ENCODE results near the gene CTIF.

CTIF gene

GRCh38 chr18:48879008-48879431 lies 340.2 kb downstream of the CTIF start:
- no peak for DNase-seq

GRCh38 chr18:48880931-48881330 lies 342.1 kb downstream of the CTIF start:
- no peak for DNase-seq

DNA sequence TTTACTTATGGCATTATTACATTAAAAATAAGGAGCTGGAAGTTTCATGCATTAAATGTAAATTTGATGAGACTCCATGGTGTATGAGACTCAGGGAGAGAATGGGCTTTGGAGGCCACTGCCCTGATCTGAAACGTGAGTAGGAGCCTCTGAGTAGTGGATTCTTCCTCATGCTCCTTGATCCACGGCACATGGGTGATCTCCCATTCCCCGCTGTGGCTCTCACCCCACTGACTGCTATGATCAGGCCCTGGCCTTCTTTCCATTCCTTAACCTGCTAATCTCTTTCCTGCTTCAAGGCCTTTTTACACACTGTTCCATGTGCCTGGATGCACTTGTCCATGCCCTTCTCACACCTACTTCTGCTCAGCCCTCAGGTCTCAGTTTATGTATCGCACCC lies 343.5 kb downstream of the CTIF start:
- no peak for DNase-seq

DNA sequence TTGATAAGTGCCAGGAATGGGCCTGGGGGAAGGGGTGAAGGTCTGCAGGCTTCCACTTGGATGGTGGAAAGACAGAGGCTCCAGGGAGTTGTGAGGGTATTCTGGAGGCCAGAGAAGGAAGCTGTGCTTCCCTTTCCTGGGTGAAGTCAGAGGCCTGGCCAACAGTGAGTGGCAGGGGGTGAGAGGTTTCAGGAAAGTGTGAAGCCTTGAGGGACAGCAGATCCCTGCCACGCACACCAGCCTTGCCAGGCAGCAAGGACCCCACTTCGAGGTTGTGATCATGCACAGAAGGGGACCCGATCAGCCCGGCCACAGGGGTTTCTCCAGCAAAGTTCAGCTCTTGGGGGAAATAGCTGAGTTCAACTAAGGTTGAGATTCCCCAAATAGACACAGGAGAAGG lies 345.5 kb downstream of the CTIF start:
- DNase-seq = no peak

GRCh38 chr18:48884771-48885170 lies 345.9 kb downstream of the CTIF start:
- no peak for DNase-seq

DNA sequence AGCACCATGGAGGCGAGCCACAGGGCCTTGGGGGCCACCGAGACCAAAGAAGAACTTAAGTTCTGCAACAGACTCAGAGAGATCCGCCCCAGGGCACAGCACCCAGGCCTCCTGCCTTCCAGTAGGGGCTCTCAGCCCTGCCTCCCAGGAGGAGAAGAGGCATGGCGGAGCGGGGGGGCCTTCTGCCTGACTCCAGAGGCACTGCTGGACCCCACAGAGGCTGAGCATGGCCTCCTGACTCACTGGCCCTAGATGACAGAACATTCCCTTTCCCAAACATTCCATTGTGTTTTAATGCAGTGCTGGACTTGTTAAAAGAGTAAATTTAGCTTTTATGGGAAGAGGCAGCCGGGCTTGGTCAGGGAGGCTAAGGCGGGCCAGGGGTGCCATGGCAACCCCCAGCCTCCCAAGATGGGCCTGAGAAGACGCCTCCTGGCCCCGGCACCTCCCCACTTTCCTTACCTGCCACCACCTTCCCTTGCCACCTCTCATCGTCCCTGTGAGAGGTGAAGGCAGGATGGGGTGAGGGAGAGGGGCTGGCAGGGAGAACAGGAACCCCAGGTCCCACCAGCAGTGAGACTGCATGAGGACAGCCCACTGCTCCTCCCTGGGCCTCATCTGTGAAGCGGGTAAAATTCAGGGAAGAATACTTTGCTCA lies 346.6 kb downstream of the CTIF start:
- DNase-seq = no peak

- DNase-seq = no peak
Observed at GRCh38 chr18:48885924-48886400, 347.1 kb downstream of the CTIF start.

GRCh38 chr18:48886520-48887293 lies 347.9 kb downstream of the CTIF start:
- no peak for DNase-seq

DNA sequence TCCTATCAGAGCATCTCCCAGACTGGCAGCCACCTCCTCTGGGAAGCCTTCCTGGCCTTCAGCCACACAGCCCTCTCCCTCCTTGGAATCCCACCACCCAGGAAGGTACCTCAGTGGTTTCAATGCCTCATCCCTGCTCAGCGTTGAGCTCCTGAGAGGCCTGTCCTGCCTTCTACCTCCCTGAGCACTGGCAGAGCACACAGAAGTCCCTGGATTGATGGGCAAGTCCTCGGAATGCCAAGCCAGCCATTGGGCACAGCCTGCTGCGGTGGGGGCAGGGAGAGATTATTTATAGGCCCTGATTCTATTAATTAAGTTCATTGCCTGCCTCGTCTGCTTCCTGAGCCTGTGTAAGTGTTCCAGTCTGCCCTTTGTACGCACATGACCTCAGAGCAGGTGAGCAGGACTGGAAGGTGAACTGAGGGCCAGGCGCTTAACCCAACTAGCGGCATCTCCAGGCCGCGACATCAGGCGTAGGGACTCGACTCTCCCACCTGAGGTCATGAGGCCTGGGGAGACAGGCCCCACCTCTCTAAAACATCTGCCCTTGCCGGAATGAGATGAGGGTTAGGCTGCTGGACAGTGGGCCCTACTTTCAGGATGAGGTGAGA lies 348.6 kb downstream of the CTIF start:
- no peak for DNase-seq

GRCh38 chr18:48887905-48888772 lies 349.3 kb downstream of the CTIF start:
- no peak for DNase-seq

DNA sequence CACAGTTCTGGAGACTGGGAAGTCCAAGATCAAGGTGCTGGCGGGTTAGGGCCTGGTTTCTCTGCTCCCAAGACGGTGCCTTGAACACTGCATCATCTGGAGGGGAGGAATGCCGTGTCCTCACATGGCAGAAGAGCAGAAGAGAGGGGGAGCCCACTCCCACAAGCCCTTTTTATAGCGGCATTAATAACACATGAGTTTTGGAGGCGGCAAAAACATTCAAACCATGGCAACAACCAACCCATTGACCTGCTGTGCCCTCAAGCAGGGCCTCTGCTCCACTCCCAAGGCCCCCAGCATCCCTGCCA lies 349.9 kb downstream of the CTIF start:
- DNase-seq = no peak

DNA sequence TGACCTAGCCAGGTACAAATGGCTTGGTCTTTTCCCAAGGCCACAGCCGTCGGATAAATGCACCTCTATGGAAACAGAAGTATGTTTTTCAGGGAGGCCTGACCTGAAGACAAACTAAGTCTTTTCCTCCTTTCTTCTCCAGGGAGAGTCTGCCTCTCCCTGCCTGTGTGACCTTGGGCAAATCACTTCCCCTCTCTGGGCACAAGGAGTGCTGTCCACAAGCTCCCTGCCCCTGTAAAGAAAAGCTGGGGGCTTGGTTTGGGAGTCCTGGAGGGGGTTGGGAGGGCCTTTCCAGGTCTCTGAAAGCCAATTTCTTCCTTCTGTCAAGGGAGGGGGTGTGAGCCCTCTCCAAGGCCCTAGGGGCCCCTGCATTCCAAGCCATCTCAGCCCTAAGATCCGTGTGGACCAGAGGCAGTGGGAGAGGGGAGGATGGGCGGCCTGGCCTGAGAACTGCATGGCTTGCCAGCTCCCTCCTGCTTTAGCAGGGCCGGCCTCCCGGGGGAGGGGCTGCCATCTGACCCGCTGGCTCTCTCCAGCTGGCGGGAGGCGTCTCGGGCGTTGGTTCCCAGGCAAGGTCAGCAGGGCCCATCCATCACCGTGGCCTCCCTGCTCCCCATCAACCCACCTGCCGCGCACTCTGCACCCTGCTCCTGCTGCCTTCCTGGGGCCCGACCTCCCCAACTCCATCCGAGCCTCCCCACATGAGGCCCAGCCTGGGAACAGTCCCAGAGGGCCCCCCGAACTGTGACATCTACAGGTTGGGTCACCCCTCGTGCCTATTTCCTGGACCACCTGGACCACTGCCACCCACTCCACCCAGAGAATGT lies 350.5 kb downstream of the CTIF start:
- DNase-seq = no peak

DNA sequence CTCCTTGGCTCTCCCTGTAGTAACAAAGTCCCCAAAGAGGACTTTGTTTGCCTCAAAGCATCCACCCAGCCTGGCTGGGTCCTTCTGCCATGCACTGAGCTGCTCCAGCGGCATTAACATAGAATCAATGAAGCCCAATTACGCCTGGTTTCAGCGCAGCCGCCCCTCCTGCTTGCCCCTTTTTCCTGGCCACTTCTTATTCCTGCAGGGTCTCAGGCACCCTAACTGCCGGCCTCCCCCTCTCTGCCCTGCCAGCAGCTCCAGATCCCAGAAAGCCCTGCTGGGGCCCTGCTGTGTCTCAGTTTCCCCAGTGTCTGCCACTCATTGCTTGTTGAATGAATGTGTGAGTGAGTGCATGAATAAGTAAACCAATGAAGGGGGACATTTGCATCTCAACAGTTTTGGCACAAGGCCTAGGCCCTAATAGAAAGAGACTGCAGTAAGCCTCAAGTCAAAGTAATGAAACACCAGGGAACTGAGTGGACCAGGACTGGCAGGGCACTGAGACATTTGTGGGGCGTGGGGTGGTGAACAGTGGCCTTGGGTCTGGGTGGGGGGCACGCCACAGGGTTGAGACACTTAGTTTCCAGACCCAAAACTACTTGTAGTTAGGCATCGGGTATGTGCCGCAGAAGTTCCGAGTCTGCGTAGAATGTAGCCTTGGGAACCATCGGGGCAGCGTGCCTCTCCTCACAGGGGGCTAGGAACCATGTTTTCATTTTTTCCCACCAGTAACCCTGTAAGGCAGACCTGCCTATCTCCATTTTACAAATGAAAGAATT lies 351.3 kb downstream of the CTIF start:
- DNase-seq = no peak

- DNase-seq = no peak
Observed at GRCh38 chr18:48891721-48892120, 352.9 kb downstream of the CTIF start.

GRCh38 chr18:48892146-48892855 lies 353.5 kb downstream of the CTIF start:
- DNase-seq = no peak

DNA sequence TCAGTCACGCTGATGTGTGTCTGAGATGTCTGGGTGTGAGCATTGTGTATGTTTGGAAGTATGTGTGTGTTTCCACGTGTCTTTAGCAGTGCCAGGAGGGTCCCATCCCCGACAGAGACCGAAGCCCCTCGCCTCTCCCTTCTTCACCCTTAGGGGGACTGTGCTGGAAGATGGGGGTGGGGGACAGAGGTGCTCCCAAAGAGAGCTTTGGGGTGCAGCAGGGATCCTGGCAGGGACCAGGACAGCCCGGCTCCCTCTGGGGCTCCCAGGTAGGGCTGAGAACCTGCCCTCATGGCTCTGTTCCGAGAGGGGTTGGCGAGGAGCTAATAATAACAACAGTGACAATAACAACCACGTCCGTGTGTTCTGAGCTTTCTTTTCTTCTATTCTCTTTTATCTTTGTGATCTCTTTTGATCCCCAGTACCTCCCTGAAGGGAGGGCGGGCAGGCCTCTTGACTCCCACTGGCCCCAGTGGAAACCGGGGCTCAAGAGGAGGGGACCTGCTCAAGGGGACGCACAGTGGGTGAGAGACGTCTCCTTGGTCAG lies 354.3 kb downstream of the CTIF start:
- DNase-seq = no peak

GRCh38 chr18:48893608-48894600 lies 355.1 kb downstream of the CTIF start:
- DNase-seq = no peak

- no peak for DNase-seq
Observed at GRCh38 chr18:48894799-48895346, 356.0 kb downstream of the CTIF start.

DNA sequence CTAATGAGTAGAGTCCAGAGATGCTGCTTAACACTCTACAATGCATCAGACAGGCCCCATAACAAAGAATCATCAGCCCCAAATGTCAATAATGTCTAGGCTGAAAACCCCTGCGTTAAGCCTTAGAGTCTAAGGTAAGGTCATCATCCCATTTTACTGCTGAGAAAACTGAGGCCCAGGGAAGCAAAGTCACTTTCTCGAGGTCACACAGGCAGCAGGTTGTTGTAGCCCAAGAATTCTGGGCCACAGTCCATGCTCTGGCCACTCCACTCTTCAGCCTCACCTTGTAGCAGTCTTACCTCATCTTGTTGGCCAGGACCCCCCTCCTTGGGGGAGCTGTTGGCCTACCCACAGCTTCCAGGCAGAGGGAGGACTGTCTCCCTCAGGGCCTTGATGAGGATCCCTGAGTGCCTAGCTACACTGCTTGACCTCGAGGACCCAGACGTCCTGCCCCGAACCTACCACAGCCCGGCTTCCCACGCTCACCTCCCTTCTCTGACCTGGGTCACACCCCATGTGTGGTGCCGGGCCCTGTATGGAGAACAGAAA lies 357.6 kb downstream of the CTIF start:
- DNase-seq = no peak
